T-cell (primary cell): ENCODE measurements around the gene SBK2. TPM values are rescaled to one million over a fixed set of nuclear protein-coding genes. Genes with fewer than 3 reads are reported as not detected.
A peak's percentile ranks its signal among the peaks of the same experiment; 100 is the strongest.

Experiments
- ATAC-seq, 4 experiments: fragments of 200-7000 bp in 3 of 4; fragments of 150-1000 bp in 1 of 4; cut with Tn5 transposase; replicated peaks in 1 of 4; 1 replicate in 3 of 4; 2 replicates in 1 of 4; pipeline ENCODE4 v1.10.0; 2021; ENCODE audit warnings: moderate library complexity in 3 of 4, mild to moderate bottlenecking in 2 of 4, moderate number of reproducible peaks in 1 of 4
- CTCF ChIA-PET, 2 donors: fragments of 300-600 bp; sonication (Branson Sonifier 250); formaldehyde crosslinking; loops; one replicate each; lab custom pipeline; 2022; ENCODE audit warnings: antibody characterized with exemption in 2 of 2; lab: Charles Lee
- POLR2A ChIA-PET, 2 donors: fragments of 300-600 bp; sonication (Branson Sonifier 250); formaldehyde crosslinking; loops; one replicate each; lab custom pipeline; 2022; ENCODE audit warnings: antibody characterized with exemption in 2 of 2; lab: Charles Lee
- DNase-seq, 35 experiments: peaks; one replicate each; pipeline versions ENCODE4 v3.0.0 to v3.0.0-alpha.2; 2013 to 2023
- H3K27ac ChIP-seq: one replicate; pipeline ENCODE4 v1.5.1; 2013; ENCODE audit warnings: low read length
- H3K27me3 ChIP-seq, 2 experiments: replicated peaks in 1 of 2; 1 replicate in 1 of 2; 2 replicates in 1 of 2; pipeline versions ENCODE4 v1.6.1 to v1.7.0; 2013; ENCODE audit warnings: low read length in 1 of 2, mixed read lengths in 1 of 2; ENCODE audit not compliant: control insufficient read depth in 2 of 2, insufficient read depth in 2 of 2; ENCODE audit errors: extremely low read depth in 1 of 2
- H3K36me3 ChIP-seq, 2 donors: 1 replicate in 1 of 2; 2 replicates in 1 of 2; pipeline versions ENCODE4 v1.6.1 to v1.7.0; 2013; ENCODE audit warnings: low read length in 1 of 2; ENCODE audit not compliant: control insufficient read depth in 2 of 2, insufficient read depth in 1 of 2; ENCODE audit errors: extremely low read depth in 1 of 2
- H3K4me1 ChIP-seq, 2 experiments: 1 replicate in 1 of 2; 2 replicates in 1 of 2; pipeline versions ENCODE4 v1.6.1 to v1.7.0; 2013; ENCODE audit warnings: low read length in 2 of 2, mixed read lengths in 1 of 2; ENCODE audit not compliant: insufficient read depth in 2 of 2, control insufficient read depth in 1 of 2; ENCODE audit errors: extremely low read depth in 1 of 2
- H3K4me3 ChIP-seq, 2 donors: 1 replicate in 1 of 2; 2 replicates in 1 of 2; pipeline versions ENCODE4 v1.5.1 to v1.7.0; 2013; ENCODE audit warnings: mild to moderate bottlenecking in 2 of 2, low read length in 1 of 2, moderate library complexity in 1 of 2; ENCODE audit not compliant: control insufficient read depth in 1 of 2; ENCODE audit errors: extremely low read depth in 1 of 2
- H3K9me3 ChIP-seq: 2 replicates; pipeline ENCODE4 v1.7.0; 2013
- H3K27ac Mint-ChIP-seq, 2 donors: one replicate each; pipeline ENCODE4 v1.8.0; 2020 to 2021; ENCODE audit warnings: mild to moderate bottlenecking in 2 of 2, mixed read lengths in 2 of 2
- H3K27me3 Mint-ChIP-seq, 2 donors: one replicate each; pipeline ENCODE4 v1.8.0; 2021 to 2022; ENCODE audit warnings: mixed read lengths in 2 of 2
- H3K36me3 Mint-ChIP-seq: one replicate; pipeline ENCODE4 v1.8.0; 2021; ENCODE audit warnings: mixed read lengths
- H3K4me1 Mint-ChIP-seq, 3 donors: one replicate each; pipeline ENCODE4 v1.8.0; 2020 to 2022; ENCODE audit warnings: mixed read lengths in 3 of 3, mild to moderate bottlenecking in 1 of 3
- H3K4me3 Mint-ChIP-seq, 3 donors: one replicate each; pipeline ENCODE4 v1.8.0; 2020 to 2022; ENCODE audit warnings: mild to moderate bottlenecking in 3 of 3, mixed read lengths in 3 of 3, moderate library complexity in 3 of 3
- H3K9me3 Mint-ChIP-seq, 3 donors: one replicate each; pipeline ENCODE4 v1.8.0; 2020 to 2022; ENCODE audit warnings: mixed read lengths in 3 of 3
- WGBS: methylation state at CpG from one replicate; pipeline ENCODE4 v1.1.5; 2013; ENCODE audit warnings: missing lambda C conversion rate; ENCODE audit not compliant: insufficient coverage; 5-methylcytosine and 5-hydroxymethylcytosine counted together
- total RNA-seq, 35 experiments: library from RNA in 6 of 35; stranded (reverse) in 6 of 35; fragments of 120-200 nt in 1 of 35; gene quantifications; one replicate each; pipeline versions ENCODE4 v1.2.1 to v1.2.4 and lab custom pipeline; 2013 to 2026

SBK2 gene
- total RNA-seq, 5 donors from 2014 or later (not counting 1 experiment from before 2014, with no cell fraction given) = not detected

- no peaks in the 10 kb centered on the region for H3K36me3 ChIP-seq
- Mint-ChIP-seq H3K27ac (no peak overlapping the region), H3K36me3 (no peaks in the 10 kb centered on the region), H3K9me3 (no peaks in the 10 kb centered on the region), H3K4me3 (peak overlapping the region; percentile 21 to 69 (median 45)), H3K4me1 (peaks cover 0 to 3% (median 0%) of the 10 kb centered on the region in 3 donors), H3K27me3 (peaks cover 4 to 19% of the 10 kb centered on the region in 2 donors)
- peaks cover 0 to 3% of the 10 kb centered on the region in 2 experiments for H3K4me1 ChIP-seq
- ATAC-seq (peak; percentile 43 to 58 (median 56)), DNase-seq (no peak)
- ChIA-PET CTCF (interaction anchor here in 1 of 2 donors (1.1 kb wide), 1 partner anchor 14 kb away, joined by 3 read pairs; no protein-coding TSS in a partner anchor), POLR2A (no interaction called here)
- no peaks in the 10 kb centered on the region for H3K9me3 ChIP-seq
- peaks cover 0 to 49% of the 10 kb centered on the region in 2 experiments for H3K27me3 ChIP-seq
- peak overlapping the region in 1 of 2 donors; percentile 10 for H3K4me3 ChIP-seq
- no peak overlapping the region for H3K27ac ChIP-seq
- WGBS = 40% methylated on average over 10 of the region's 22 CpGs
Measured at GRCh38 chr19:55494172-55494761, 42.7 kb downstream of the SBK2 start.

- H3K4me3 Mint-ChIP-seq = peak overlapping the region in 1 of 3 donors; percentile 45
- H3K27ac ChIP-seq = no peak overlapping the region
- H3K36me3 Mint-ChIP-seq = no peaks in the 10 kb centered on the region
- no peak overlapping the region for H3K4me3 ChIP-seq
- DNase-seq (no peak), ATAC-seq (no peak)
- 82% methylated on average over 13 of the region's 38 CpGs for WGBS
- POLR2A ChIA-PET = no interaction called here
- peaks cover 0 to 49% of the 10 kb centered on the region in 2 experiments for H3K27me3 ChIP-seq
- H3K27ac Mint-ChIP-seq = no peak overlapping the region
- H3K36me3 ChIP-seq = no peaks in the 10 kb centered on the region
- peaks cover 0 to 3% of the 10 kb centered on the region in 2 experiments for H3K4me1 ChIP-seq
- H3K27me3 Mint-ChIP-seq = peaks cover 4 to 19% of the 10 kb centered on the region in 2 donors
- CTCF ChIA-PET = no interaction called here
- H3K9me3 ChIP-seq = no peaks in the 10 kb centered on the region
- H3K4me1 Mint-ChIP-seq = peaks cover 0 to 3% (median 0%) of the 10 kb centered on the region in 3 donors
- H3K9me3 Mint-ChIP-seq = no peaks in the 10 kb centered on the region
Measured at GRCh38 chr19:55493645-55494171, 43.2 kb downstream of the SBK2 start.

- POLR2A ChIA-PET = no interaction called here
- no peak overlapping the region for H3K27ac ChIP-seq
- ATAC-seq = no peak
Measured at GRCh38 chr19:55493052-55493644, 43.8 kb downstream of the SBK2 start.

GRCh38 chr19:55492362-55492944 lies 44.5 kb downstream of the SBK2 start:
- DNase-seq (no peak), ATAC-seq (no peak)
- Mint-ChIP-seq H3K36me3 (no peaks in the 10 kb centered on the region), H3K4me1 (peaks cover 0 to 3% (median 0%) of the 10 kb centered on the region in 3 donors), H3K4me3 (no peak overlapping the region), H3K9me3 (no peaks in the 10 kb centered on the region), H3K27ac (no peak overlapping the region), H3K27me3 (peaks cover 4 to 19% of the 10 kb centered on the region in 2 donors)
- Histone ChIP-seq H3K36me3 (no peaks in the 10 kb centered on the region), H3K27ac (no peak overlapping the region), H3K27me3 (peaks cover 0 to 49% of the 10 kb centered on the region in 2 experiments), H3K4me1 (peaks cover 0 to 3% of the 10 kb centered on the region in 2 experiments), H3K9me3 (no peaks in the 10 kb centered on the region), H3K4me3 (no peak overlapping the region)
- POLR2A ChIA-PET = no interaction called here
- CTCF ChIA-PET = no interaction called here
- WGBS = 34% methylated on average over 4 of the region's 12 CpGs

More at GRCh38 chr19:55493052-55493644, 43.8 kb downstream of the SBK2 start:
- no peaks in the 10 kb centered on the region for H3K36me3 ChIP-seq
- CTCF ChIA-PET = no interaction called here
- Mint-ChIP-seq H3K9me3 (no peaks in the 10 kb centered on the region), H3K4me1 (peaks cover 0 to 3% (median 0%) of the 10 kb centered on the region in 3 donors), H3K36me3 (no peaks in the 10 kb centered on the region), H3K27ac (no peak overlapping the region), H3K27me3 (peaks cover 4 to 19% of the 10 kb centered on the region in 2 donors), H3K4me3 (no peak overlapping the region)
- no peak overlapping the region for H3K4me3 ChIP-seq
- no peak for DNase-seq
- peaks cover 0 to 3% of the 10 kb centered on the region in 2 experiments for H3K4me1 ChIP-seq
- 74% methylated on average over 4 of the region's 18 CpGs for WGBS
- no peaks in the 10 kb centered on the region for H3K9me3 ChIP-seq
- peaks cover 0 to 49% of the 10 kb centered on the region in 2 experiments for H3K27me3 ChIP-seq

GRCh38 chr19:55491546-55492360 lies 45.2 kb downstream of the SBK2 start:
- H3K27ac ChIP-seq = no peak overlapping the region

More at GRCh38 chr19:55491546-55492360, 45.2 kb downstream of the SBK2 start:
- DNase-seq = no peak
- Histone ChIP-seq H3K4me1 (peaks cover 0 to 3% of the 10 kb centered on the region in 2 experiments), H3K27me3 (peaks cover 0 to 49% of the 10 kb centered on the region in 2 experiments), H3K36me3 (no peaks in the 10 kb centered on the region), H3K4me3 (no peak overlapping the region), H3K9me3 (no peaks in the 10 kb centered on the region)
- Mint-ChIP-seq H3K9me3 (no peaks in the 10 kb centered on the region), H3K4me3 (no peak overlapping the region), H3K36me3 (no peaks in the 10 kb centered on the region), H3K27ac (no peak overlapping the region), H3K27me3 (peaks cover 4 to 19% of the 10 kb centered on the region in 2 donors), H3K4me1 (peaks cover 0 to 3% (median 0%) of the 10 kb centered on the region in 3 donors)
- CTCF ChIA-PET = interaction anchor here in 1 of 2 donors (0.6 kb wide), 1 partner anchor 39 kb away, joined by 4 read pairs; no protein-coding TSS in a partner anchor
- POLR2A ChIA-PET = no interaction called here
- 83% methylated on average over 9 of the region's 24 CpGs for WGBS
- ATAC-seq = no peak
